ENCODE results near the gene PCDH9.

The PCDH9 gene

DNA sequence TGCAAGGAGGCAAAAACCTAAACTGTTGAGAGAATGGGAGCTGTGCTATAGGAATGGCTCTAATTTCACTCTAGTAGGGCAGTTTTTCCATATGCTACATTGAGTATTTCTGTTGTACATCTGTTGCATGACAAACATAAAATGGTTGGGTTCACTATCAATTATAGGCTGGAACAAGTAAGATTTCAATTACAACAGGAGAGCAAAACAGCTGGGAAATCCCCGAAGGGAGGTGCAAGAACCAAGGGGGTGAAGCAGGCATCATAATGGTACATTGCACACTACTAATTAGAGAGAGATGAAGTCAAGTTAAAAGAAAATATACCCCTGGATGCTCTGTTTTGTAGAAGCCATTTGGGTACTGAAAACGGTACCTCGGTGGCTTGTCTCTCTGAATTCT is 389.5 kb downstream of the PCDH9 start:
- no peaks in the 10 kb centered on the region for H3K79me2 ChIP-seq (ENCODE audit: control insufficient read depth, insufficient read depth, low read length, poor library complexity)
- no peak overlapping the region for H4K12ac ChIP-seq (ENCODE audit: low read depth, low read length)
- H3K79me1 ChIP-seq (ENCODE audit: low read length): no peaks in the 10 kb centered on the region
- H4K91ac ChIP-seq (ENCODE audit: low read depth, low read length): no peak overlapping the region
- no peak overlapping the region for H2BK12ac ChIP-seq (ENCODE audit: low read length)
- no peak overlapping the region for H2BK120ac ChIP-seq (ENCODE audit: insufficient read depth, low read length, poor library complexity)
- no peak overlapping the region for H3K23ac ChIP-seq (ENCODE audit: low read length)
- no peak overlapping the region for H2AK5ac ChIP-seq (ENCODE audit: low read length)
- no peak overlapping the region for H2AFZ ChIP-seq (ENCODE audit: insufficient read depth, low read length, poor library complexity)
- H3K4me3 ChIP-seq (ENCODE audit: low read depth, low read length): no peak overlapping the region
- no peaks in the 10 kb centered on the region for H3K9me3 ChIP-seq (ENCODE audit: insufficient read depth, low read depth, low read length)
- no peak overlapping the region for H2BK5ac ChIP-seq (ENCODE audit: low read depth, low read length, poor library complexity)
- H3K9ac ChIP-seq (ENCODE audit: low read length): no peak overlapping the region
- no peaks in the 10 kb centered on the region for H3K27me3 ChIP-seq (ENCODE audit: insufficient read depth, low read length)
- no peak overlapping the region for H3K27ac ChIP-seq (ENCODE audit: low read depth, low read length)
- no peaks in the 10 kb centered on the region for H3K36me3 ChIP-seq (ENCODE audit: control insufficient read depth in 1 of 2, insufficient read depth in 2 of 2, low read length in 2 of 2)
- no peak overlapping the region for H3K4me2 ChIP-seq (ENCODE audit: low read length)
- no peak overlapping the region for H3K4ac ChIP-seq (ENCODE audit: low read depth, low read length)
- H3K18ac ChIP-seq (ENCODE audit: low read length): no peak overlapping the region
- H3K4me1 ChIP-seq (ENCODE audit: control insufficient read depth in 1 of 2, insufficient read depth in 2 of 2, low read length in 2 of 2): no peaks in the 10 kb centered on the region
- no peak overlapping the region for H4K8ac ChIP-seq (ENCODE audit: low read depth, low read length)
- WGBS (ENCODE audit: extremely low coverage, insufficient coverage, insufficient read length): no CpG with 5 or more reads among the region's 3 CpGs
- DNase-seq: no peak
- no peak overlapping the region for H3K14ac ChIP-seq (ENCODE audit: low read length)

GRCh38 chr13:66837246-66837645 is 392.9 kb downstream of the PCDH9 start:
- H3K36me3 ChIP-seq (ENCODE audit: control insufficient read depth in 1 of 2, insufficient read depth in 2 of 2, low read length in 2 of 2): no peaks in the 10 kb centered on the region
- no peak overlapping the region for H2BK120ac ChIP-seq (ENCODE audit: insufficient read depth, low read length, poor library complexity)
- no peak overlapping the region for H3K27ac ChIP-seq (ENCODE audit: low read depth, low read length)
- no CpG with 5 or more reads among the region's 10 CpGs for WGBS (ENCODE audit: extremely low coverage, insufficient coverage, insufficient read length)
- H2AFZ ChIP-seq (ENCODE audit: insufficient read depth, low read length, poor library complexity): no peak overlapping the region
- H4K8ac ChIP-seq (ENCODE audit: low read depth, low read length): no peak overlapping the region
- H2BK5ac ChIP-seq (ENCODE audit: low read depth, low read length, poor library complexity): no peak overlapping the region
- no peak for DNase-seq
- no peak overlapping the region for H3K4ac ChIP-seq (ENCODE audit: low read depth, low read length)
- H3K14ac ChIP-seq (ENCODE audit: low read length): no peak overlapping the region
- no peak overlapping the region for H4K91ac ChIP-seq (ENCODE audit: low read depth, low read length)
- no peaks in the 10 kb centered on the region for H3K4me1 ChIP-seq (ENCODE audit: control insufficient read depth in 1 of 2, insufficient read depth in 2 of 2, low read length in 2 of 2)
- H3K4me3 ChIP-seq (ENCODE audit: low read depth, low read length): no peak overlapping the region
- H3K9me3 ChIP-seq (ENCODE audit: insufficient read depth, low read depth, low read length): no peaks in the 10 kb centered on the region
- no peaks in the 10 kb centered on the region for H3K79me1 ChIP-seq (ENCODE audit: low read length)
- no peak overlapping the region for H3K18ac ChIP-seq (ENCODE audit: low read length)
- no peak overlapping the region for H2BK12ac ChIP-seq (ENCODE audit: low read length)
- H2AK5ac ChIP-seq (ENCODE audit: low read length): no peak overlapping the region
- H3K23ac ChIP-seq (ENCODE audit: low read length): no peak overlapping the region
- H3K79me2 ChIP-seq (ENCODE audit: control insufficient read depth, insufficient read depth, low read length, poor library complexity): no peaks in the 10 kb centered on the region
- H4K12ac ChIP-seq (ENCODE audit: low read depth, low read length): no peak overlapping the region
- H3K9ac ChIP-seq (ENCODE audit: low read length): no peak overlapping the region
- H3K4me2 ChIP-seq (ENCODE audit: low read length): no peak overlapping the region
- H3K27me3 ChIP-seq (ENCODE audit: insufficient read depth, low read length): no peaks in the 10 kb centered on the region

- no peak overlapping the region for H3K9ac ChIP-seq (ENCODE audit: low read length)
- H3K79me1 ChIP-seq (ENCODE audit: low read length): no peaks in the 10 kb centered on the region
- H3K23ac ChIP-seq (ENCODE audit: low read length): no peak overlapping the region
- no peak overlapping the region for H3K4ac ChIP-seq (ENCODE audit: low read depth, low read length)
- H3K14ac ChIP-seq (ENCODE audit: low read length): no peak overlapping the region
- no peak overlapping the region for H4K91ac ChIP-seq (ENCODE audit: low read depth, low read length)
- H3K18ac ChIP-seq (ENCODE audit: low read length): no peak overlapping the region
- H2BK12ac ChIP-seq (ENCODE audit: low read length): no peak overlapping the region
- DNase-seq: no peak
- H3K4me2 ChIP-seq (ENCODE audit: low read length): no peak overlapping the region
- no peak overlapping the region for H2AFZ ChIP-seq (ENCODE audit: insufficient read depth, low read length, poor library complexity)
- no peak overlapping the region for H2AK5ac ChIP-seq (ENCODE audit: low read length)
- H2BK5ac ChIP-seq (ENCODE audit: low read depth, low read length, poor library complexity): no peak overlapping the region
- H3K27me3 ChIP-seq (ENCODE audit: insufficient read depth, low read length): no peaks in the 10 kb centered on the region
- H2BK120ac ChIP-seq (ENCODE audit: insufficient read depth, low read length, poor library complexity): no peak overlapping the region
- no peaks in the 10 kb centered on the region for H3K36me3 ChIP-seq (ENCODE audit: control insufficient read depth in 1 of 2, insufficient read depth in 2 of 2, low read length in 2 of 2)
- no peak overlapping the region for H3K4me3 ChIP-seq (ENCODE audit: low read depth, low read length)
- no CpG with 5 or more reads among the region's 9 CpGs for WGBS (ENCODE audit: extremely low coverage, insufficient coverage, insufficient read length)
- no peaks in the 10 kb centered on the region for H3K4me1 ChIP-seq (ENCODE audit: control insufficient read depth in 1 of 2, insufficient read depth in 2 of 2, low read length in 2 of 2)
- H3K79me2 ChIP-seq (ENCODE audit: control insufficient read depth, insufficient read depth, low read length, poor library complexity): no peaks in the 10 kb centered on the region
- H3K27ac ChIP-seq (ENCODE audit: low read depth, low read length): no peak overlapping the region
- H3K9me3 ChIP-seq (ENCODE audit: insufficient read depth, low read depth, low read length): no peaks in the 10 kb centered on the region
- H4K8ac ChIP-seq (ENCODE audit: low read depth, low read length): no peak overlapping the region
- H4K12ac ChIP-seq (ENCODE audit: low read depth, low read length): no peak overlapping the region
Measured at GRCh38 chr13:66835040-66835628, 395.0 kb downstream of the PCDH9 start.

GRCh38 chr13:66830940-66831716 is 399.0 kb downstream of the PCDH9 start:
- Histone ChIP-seq H3K27me3 (ENCODE audit: insufficient read depth, low read length) (no peaks in the 10 kb centered on the region), H2BK120ac (ENCODE audit: insufficient read depth, low read length, poor library complexity) (no peak overlapping the region), H2AFZ (ENCODE audit: insufficient read depth, low read length, poor library complexity) (no peak overlapping the region), H3K14ac (ENCODE audit: low read length) (no peak overlapping the region), H3K4ac (ENCODE audit: low read depth, low read length) (no peak overlapping the region), H3K27ac (ENCODE audit: low read depth, low read length) (no peak overlapping the region), H3K79me1 (ENCODE audit: low read length) (no peaks in the 10 kb centered on the region), H3K9ac (ENCODE audit: low read length) (no peak overlapping the region), H2BK12ac (ENCODE audit: low read length) (no peak overlapping the region), H3K9me3 (ENCODE audit: insufficient read depth, low read depth, low read length) (no peaks in the 10 kb centered on the region), H3K23ac (ENCODE audit: low read length) (no peak overlapping the region), H3K79me2 (ENCODE audit: control insufficient read depth, insufficient read depth, low read length, poor library complexity) (no peaks in the 10 kb centered on the region), H3K4me3 (ENCODE audit: low read depth, low read length) (no peak overlapping the region), H3K36me3 (ENCODE audit: control insufficient read depth in 1 of 2, insufficient read depth in 2 of 2, low read length in 2 of 2) (no peaks in the 10 kb centered on the region), H2BK5ac (ENCODE audit: low read depth, low read length, poor library complexity) (no peak overlapping the region), H3K4me1 (ENCODE audit: control insufficient read depth in 1 of 2, insufficient read depth in 2 of 2, low read length in 2 of 2) (no peaks in the 10 kb centered on the region), H2AK5ac (ENCODE audit: low read length) (no peak overlapping the region), H3K4me2 (ENCODE audit: low read length) (no peak overlapping the region), H4K8ac (ENCODE audit: low read depth, low read length) (no peak overlapping the region), H3K18ac (ENCODE audit: low read length) (no peak overlapping the region), H4K91ac (ENCODE audit: low read depth, low read length) (no peak overlapping the region), H4K12ac (ENCODE audit: low read depth, low read length) (no peak overlapping the region)
- peak in 1 of 2 donors; percentile 1 for DNase-seq
- no CpG with 5 or more reads among the region's 2 CpGs for WGBS (ENCODE audit: extremely low coverage, insufficient coverage, insufficient read length)

Measured in trophoblast cell (in vitro differentiated cells and primary cell).